Measurements from ENCODE around the gene METRNL. TPM values are rescaled to one million over a fixed set of nuclear protein-coding genes. Genes with fewer than 3 reads are reported as not detected.
"Not testable (repeated sequence)": the region's sequence is repeated elsewhere in the genome, so short reads cannot be mapped to it uniquely, and the experiment has no call there.

The METRNL gene
- total and polyA plus RNA-seq, 5 donors from 2014 or later = 0.47 to 22.7 (median 0.84) TPM

DNA sequence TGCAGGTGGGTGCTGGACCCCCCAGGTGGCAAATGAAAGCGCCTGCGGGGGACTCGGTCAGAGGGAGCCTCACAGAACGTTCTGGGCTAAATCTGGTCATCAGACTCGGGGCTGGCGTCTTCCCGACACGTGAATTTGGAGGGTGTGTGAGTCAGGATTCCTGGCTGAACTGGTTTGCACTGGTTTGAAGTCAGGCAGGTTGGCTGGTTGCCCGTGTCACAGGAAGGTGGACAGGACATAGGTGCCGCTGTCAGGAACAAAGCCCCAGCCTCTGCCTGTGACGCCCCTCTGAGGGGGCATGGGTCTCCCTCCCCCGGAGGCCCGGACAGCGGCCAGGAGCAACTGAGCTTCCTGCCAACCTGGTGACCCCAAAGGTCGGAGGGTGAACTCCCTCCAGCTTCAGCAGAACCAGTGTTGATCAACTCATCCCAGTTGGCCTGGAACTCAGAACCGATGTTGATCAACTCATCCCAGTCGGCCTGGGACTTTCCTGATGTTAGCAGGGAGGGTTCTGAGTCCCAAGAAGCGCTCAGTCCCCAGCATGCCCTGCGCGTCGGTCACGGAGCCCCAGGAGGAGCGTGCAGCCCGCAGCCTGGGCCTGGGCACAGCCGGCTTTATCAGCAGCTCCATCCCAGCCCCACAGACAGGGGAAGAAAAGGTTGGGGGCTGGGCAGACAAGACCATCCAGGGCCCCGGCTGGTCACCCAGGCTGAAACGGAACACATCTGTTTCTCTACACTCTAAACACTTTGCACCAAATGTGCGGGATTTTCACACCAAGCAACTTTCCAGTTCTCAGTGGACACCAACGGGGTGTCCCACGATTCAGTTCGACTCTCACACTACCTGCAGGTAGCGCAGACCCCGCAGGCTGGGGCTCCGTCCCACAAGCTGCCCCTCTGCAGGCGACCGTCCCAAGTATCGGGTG, 14.4 kb upstream of the METRNL start:
- Histone ChIP-seq H3K36me3 (ENCODE audit: control insufficient read depth, insufficient read depth, low read length) (no peaks in the 10 kb centered on the region), H3K4me1 (ENCODE audit: control insufficient read depth, insufficient read depth, low read length, poor library complexity, severe bottlenecking) (peaks cover 13% of the 10 kb centered on the region), H3K9me3 (ENCODE audit: control insufficient read depth in 2 of 2, low read length in 2 of 2) (no peaks in the 10 kb centered on the region), H3K27me3 (ENCODE audit: control insufficient read depth, insufficient read depth, low read length) (no peaks in the 10 kb centered on the region), H3K27ac (ENCODE audit: insufficient read depth, low read length, poor library complexity, severe bottlenecking) (no peak overlapping the region), H3K4me3 (ENCODE audit: low read depth, low read length) (no peak overlapping the region)
- no peaks in the 10 kb centered on the region for H3K9me3 Mint-ChIP-seq
- peaks cover 0 to 12% (median 7%) of the 10 kb centered on the region in 4 donors for H3K4me1 Mint-ChIP-seq
- H3K27ac Mint-ChIP-seq = peak overlapping the region in 2 of 3 donors; percentile 16 to 52
- peaks cover 4% of the 10 kb centered on the region for H3K27me3 Mint-ChIP-seq
- peak overlapping the region in 1 of 4 donors; percentile 39 for H3K4me3 Mint-ChIP-seq
- DNase-seq (peak in 1 of 3 donors; percentile 0), ATAC-seq (ENCODE audit: low read depth in 2 of 2) (no peak)
- H3K36me3 Mint-ChIP-seq = no peaks in the 10 kb centered on the region

DNA sequence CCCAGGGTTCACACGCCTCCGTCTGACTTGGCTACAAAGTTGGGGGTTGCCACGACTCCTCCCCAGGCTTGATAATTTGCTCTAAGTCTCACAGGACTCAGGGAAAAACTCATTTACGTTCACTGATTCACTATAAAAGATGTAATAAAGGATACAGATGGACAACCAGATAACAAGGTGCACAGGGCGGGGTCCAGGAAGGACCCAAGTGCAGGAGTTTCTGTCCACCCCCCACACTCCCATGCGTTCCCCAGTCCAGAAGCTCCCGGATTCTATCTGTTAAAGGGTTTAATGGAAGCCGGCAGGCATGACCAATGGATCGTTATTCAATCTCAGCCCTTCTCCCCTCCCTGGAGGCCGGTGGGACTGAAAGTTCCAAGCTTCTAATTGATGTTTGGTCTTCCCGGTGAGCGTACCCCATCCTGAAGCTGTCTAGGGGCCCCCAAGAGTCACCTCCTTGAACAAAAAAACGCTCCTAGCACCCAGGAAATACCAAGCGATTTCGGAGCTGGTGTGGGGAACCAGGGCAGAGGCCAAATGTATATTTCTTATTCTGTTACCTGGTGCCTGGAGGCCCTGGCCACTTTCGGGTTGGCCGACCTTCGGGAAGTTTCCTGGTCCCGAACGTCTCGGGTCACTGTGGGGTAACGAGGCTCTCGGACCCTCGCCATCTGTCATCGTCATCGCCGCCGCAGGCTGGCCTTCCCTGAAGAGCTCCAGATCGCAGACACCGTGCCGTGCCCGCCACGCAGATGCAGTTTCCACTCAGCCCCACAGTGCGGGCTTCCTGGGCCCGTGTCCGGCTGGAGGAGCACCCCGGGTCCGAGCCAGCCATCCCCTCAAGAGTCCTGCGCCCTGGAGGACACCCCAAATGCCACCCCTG, 13.5 kb upstream of the METRNL start:
- Histone ChIP-seq H3K27me3 (ENCODE audit: control insufficient read depth, insufficient read depth, low read length) (no peaks in the 10 kb centered on the region), H3K9me3 (ENCODE audit: control insufficient read depth in 2 of 2, low read length in 2 of 2) (no peaks in the 10 kb centered on the region), H3K27ac (ENCODE audit: insufficient read depth, low read length, poor library complexity, severe bottlenecking) (no peak overlapping the region), H3K36me3 (ENCODE audit: control insufficient read depth, insufficient read depth, low read length) (no peaks in the 10 kb centered on the region), H3K4me3 (ENCODE audit: low read depth, low read length) (no peak overlapping the region), H3K4me1 (ENCODE audit: control insufficient read depth, insufficient read depth, low read length, poor library complexity, severe bottlenecking) (peaks cover 22% of the 10 kb centered on the region)
- Mint-ChIP-seq H3K9me3 (no peaks in the 10 kb centered on the region), H3K27me3 (peaks cover 4% of the 10 kb centered on the region), H3K27ac (peak overlapping the region in 2 of 3 donors; percentile 16 to 52), H3K4me3 (peak overlapping the region in 2 of 4 donors; percentile 39 to 51), H3K4me1 (peaks cover 0 to 19% (median 10%) of the 10 kb centered on the region in 4 donors), H3K36me3 (no peaks in the 10 kb centered on the region)
- no peak for ATAC-seq (ENCODE audit: low read depth in 2 of 2)
- no peak for DNase-seq

DNA sequence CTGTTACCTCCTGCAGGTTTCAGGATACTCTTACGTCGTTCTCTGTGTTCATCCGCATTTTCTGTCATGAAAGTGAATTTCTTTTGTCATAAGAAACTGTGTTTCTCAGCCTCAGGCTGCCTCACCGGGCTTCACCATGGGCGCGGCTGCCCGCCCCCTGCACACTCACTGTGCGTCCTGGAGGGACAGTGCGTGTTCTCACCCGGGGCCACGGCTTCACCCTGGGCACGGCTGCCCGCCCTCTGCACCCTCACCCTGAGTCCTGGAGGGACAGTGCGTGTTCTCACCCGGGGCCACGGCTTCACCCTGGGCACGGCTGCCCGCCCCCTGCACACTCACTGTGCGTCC, 12.9 kb upstream of the METRNL start:
- not testable (repeated sequence) for DNase-seq; H3K4me3 Mint-ChIP-seq; H3K36me3 ChIP-seq (ENCODE audit: control insufficient read depth, insufficient read depth, low read length); H3K27me3 ChIP-seq (ENCODE audit: control insufficient read depth, insufficient read depth, low read length); H3K9me3 Mint-ChIP-seq; ATAC-seq (ENCODE audit: low read depth in 2 of 2); H3K36me3 Mint-ChIP-seq; H3K27ac ChIP-seq (ENCODE audit: insufficient read depth, low read length, poor library complexity, severe bottlenecking); H3K27ac Mint-ChIP-seq; H3K27me3 Mint-ChIP-seq; H3K4me3 ChIP-seq (ENCODE audit: low read depth, low read length); H3K9me3 ChIP-seq (ENCODE audit: control insufficient read depth in 2 of 2, low read length in 2 of 2)
- H3K4me1 ChIP-seq (ENCODE audit: control insufficient read depth, insufficient read depth, low read length, poor library complexity, severe bottlenecking) = peaks cover 28% of the 10 kb centered on the region
- H3K4me1 Mint-ChIP-seq = peaks cover 0 to 25% (median 14%) of the 10 kb centered on the region in 4 donors

DNA sequence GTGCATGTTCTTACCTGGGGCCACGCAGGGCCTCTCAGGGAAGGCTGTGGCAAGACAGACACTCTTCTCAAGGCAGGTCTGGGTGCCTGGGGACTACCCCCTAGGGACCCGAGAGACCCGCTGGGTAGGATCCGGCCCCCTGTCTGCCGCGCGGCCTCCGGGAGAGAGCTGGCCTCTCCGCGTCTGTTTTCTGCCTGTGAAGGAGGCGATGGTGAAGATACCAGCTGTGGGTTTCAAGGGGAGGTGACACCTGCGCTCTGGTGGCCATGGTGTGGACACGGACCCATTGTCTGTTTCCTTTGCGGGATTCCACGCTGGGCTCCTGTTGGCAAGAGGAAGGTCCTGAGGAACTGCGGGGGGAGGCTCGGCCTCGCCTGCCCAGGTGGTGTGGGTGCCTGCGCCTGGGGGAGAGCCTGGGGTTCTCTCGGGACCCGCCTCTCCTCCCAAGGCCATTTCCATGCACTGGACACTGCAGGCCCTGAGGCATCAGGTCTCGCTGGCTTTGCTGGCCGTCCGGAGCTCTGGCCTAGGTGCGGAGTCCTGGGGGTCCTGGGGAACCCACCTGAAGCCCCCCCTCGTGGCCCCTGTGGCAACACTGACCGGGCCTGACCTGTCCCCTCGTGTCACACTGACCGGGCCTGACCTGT, 12.2 kb upstream of the METRNL start:
- no peaks in the 10 kb centered on the region for H3K27me3 ChIP-seq (ENCODE audit: control insufficient read depth, insufficient read depth, low read length)
- no peaks in the 10 kb centered on the region for H3K9me3 ChIP-seq (ENCODE audit: control insufficient read depth in 2 of 2, low read length in 2 of 2)
- DNase-seq (no peak), ATAC-seq (ENCODE audit: low read depth in 2 of 2) (no peak)
- peaks cover 35% of the 10 kb centered on the region for H3K4me1 ChIP-seq (ENCODE audit: control insufficient read depth, insufficient read depth, low read length, poor library complexity, severe bottlenecking)
- Mint-ChIP-seq H3K27me3 (peaks cover 3% of the 10 kb centered on the region), H3K9me3 (no peaks in the 10 kb centered on the region), H3K27ac (no peak overlapping the region), H3K36me3 (no peaks in the 10 kb centered on the region), H3K4me1 (peaks cover 0 to 32% (median 20%) of the 10 kb centered on the region in 4 donors), H3K4me3 (no peak overlapping the region)
- H3K4me3 ChIP-seq (ENCODE audit: low read depth, low read length) = no peak overlapping the region
- no peak overlapping the region for H3K27ac ChIP-seq (ENCODE audit: insufficient read depth, low read length, poor library complexity, severe bottlenecking)
- no peaks in the 10 kb centered on the region for H3K36me3 ChIP-seq (ENCODE audit: control insufficient read depth, insufficient read depth, low read length)

- H3K36me3 ChIP-seq (ENCODE audit: control insufficient read depth, insufficient read depth, low read length) = no peaks in the 10 kb centered on the region
These were observed 11.6 kb upstream of the METRNL start for GRCh38 chr17:83067718-83068261.

DNA sequence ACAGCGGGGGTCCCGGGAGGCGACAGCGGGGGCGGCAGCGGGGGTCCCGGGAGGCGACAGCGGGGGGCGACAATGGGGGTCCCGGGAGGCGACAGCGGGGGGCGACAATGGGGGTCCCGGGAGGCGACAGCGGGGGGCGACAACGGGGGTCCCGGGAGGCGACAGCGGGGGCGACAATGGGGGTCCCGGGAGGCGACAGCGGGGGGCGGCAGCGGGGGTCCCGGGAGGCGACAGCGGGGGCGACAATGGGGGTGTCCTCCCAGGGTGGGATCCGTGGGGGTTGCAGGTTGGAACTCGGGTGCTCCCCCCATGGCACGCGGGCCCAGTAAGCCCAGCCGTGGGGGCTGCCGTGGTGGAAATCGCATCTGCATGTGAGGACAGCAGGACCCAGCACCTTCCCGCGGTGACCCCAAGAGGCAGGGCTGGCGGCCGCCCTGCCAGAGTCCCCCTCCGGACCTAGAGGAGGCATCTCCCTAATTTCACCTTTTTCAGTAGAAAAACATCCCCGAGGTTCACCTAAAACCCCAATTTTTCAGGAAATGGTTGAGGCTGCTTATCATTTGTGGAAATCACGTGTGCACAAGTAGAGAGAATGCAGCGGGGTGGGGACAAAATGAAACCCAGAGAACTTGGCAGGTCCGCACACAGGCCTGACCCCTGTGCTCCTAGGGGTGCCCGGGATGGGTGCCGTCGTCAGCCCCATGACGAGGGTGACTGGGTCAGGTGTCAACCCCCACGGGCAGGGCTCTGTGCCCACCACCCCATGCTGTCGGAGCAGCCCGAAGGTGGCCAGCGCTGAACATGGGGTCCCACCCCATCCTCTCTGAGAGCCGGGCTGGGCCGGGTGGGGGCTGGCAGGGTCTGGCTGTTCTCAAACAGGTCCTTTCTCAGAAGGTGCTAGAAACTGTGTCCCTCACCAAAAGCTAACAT, 10.5 kb upstream of the METRNL start:
- DNase-seq (no peak), ATAC-seq (ENCODE audit: low read depth in 2 of 2) (no peak)
- Histone ChIP-seq H3K4me3 (ENCODE audit: low read depth, low read length) (no peak overlapping the region), H3K9me3 (ENCODE audit: control insufficient read depth in 2 of 2, low read length in 2 of 2) (no peaks in the 10 kb centered on the region), H3K27me3 (ENCODE audit: control insufficient read depth, insufficient read depth, low read length) (no peaks in the 10 kb centered on the region), H3K4me1 (ENCODE audit: control insufficient read depth, insufficient read depth, low read length, poor library complexity, severe bottlenecking) (peaks cover 37% of the 10 kb centered on the region), H3K36me3 (ENCODE audit: control insufficient read depth, insufficient read depth, low read length) (no peaks in the 10 kb centered on the region), H3K27ac (ENCODE audit: insufficient read depth, low read length, poor library complexity, severe bottlenecking) (no peak overlapping the region)
- Mint-ChIP-seq H3K4me1 (peaks cover 0 to 33% (median 20%) of the 10 kb centered on the region in 4 donors), H3K27ac (peak overlapping the region in 2 of 3 donors; percentile 69 to 88), H3K36me3 (no peaks in the 10 kb centered on the region), H3K9me3 (no peaks in the 10 kb centered on the region), H3K4me3 (peak overlapping the region in 3 of 4 donors; percentile 28 to 75 (median 44)), H3K27me3 (peaks cover 4% of the 10 kb centered on the region)

More at GRCh38 chr17:83067718-83068261, 11.6 kb upstream of the METRNL start:
- ATAC-seq (ENCODE audit: low read depth in 2 of 2) (no peak), DNase-seq (no peak)
- Mint-ChIP-seq H3K4me1 (peaks cover 0 to 33% (median 20%) of the 10 kb centered on the region in 4 donors), H3K9me3 (no peaks in the 10 kb centered on the region), H3K36me3 (no peaks in the 10 kb centered on the region), H3K27ac (peak overlapping the region in 1 of 3 donors; percentile 48), H3K27me3 (peaks cover 4% of the 10 kb centered on the region), H3K4me3 (peak overlapping the region in 1 of 4 donors; percentile 16)
- Histone ChIP-seq H3K4me3 (ENCODE audit: low read depth, low read length) (no peak overlapping the region), H3K27me3 (ENCODE audit: control insufficient read depth, insufficient read depth, low read length) (no peaks in the 10 kb centered on the region), H3K27ac (ENCODE audit: insufficient read depth, low read length, poor library complexity, severe bottlenecking) (no peak overlapping the region), H3K4me1 (ENCODE audit: control insufficient read depth, insufficient read depth, low read length, poor library complexity, severe bottlenecking) (peaks cover 37% of the 10 kb centered on the region), H3K9me3 (ENCODE audit: control insufficient read depth in 2 of 2, low read length in 2 of 2) (no peaks in the 10 kb centered on the region)
